ENCODE measurements around the gene GPR107. TPM values are rescaled to one million over a fixed set of nuclear protein-coding genes. Genes with fewer than 3 reads are reported as not detected.
A peak's percentile ranks its signal among the peaks of the same experiment; 100 is the strongest.

GPR107 gene
- total RNA-seq, 4 donors from 2014 or later, result 19.9 to 34.7 (median 30.8) TPM

DNA sequence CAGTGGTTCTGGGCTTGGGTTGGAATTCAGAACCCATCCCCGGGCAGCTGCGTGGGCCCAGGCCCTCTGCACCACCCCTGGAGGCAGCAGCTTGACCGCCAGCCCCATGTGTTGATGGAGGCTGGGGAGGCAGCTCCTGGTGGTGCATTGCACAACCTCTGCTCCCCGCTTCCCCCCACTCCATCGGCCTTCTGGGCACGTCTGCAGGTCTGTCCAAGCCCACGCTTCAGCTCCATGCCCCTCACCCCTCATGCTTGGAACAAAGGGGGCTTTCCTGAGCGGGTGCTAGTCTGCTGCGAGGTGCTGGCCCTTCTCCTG, 119.9 kb downstream of the GPR107 start:
- 30% methylated on average over 2 of the region's 9 CpGs for WGBS
- no peak for DNase-seq (ENCODE audit: extremely low spot score)
- Histone ChIP-seq H3K4me1 (peaks cover 9 to 68% (median 63%) of the 10 kb centered on the region in 4 donors), H3K27ac (replicated peaks in 1 of 4) (peak overlapping the region; percentile 91 to 97 (median 96)), H3K36me3 (no peaks in the 10 kb centered on the region), H3K9me3 (no peaks in the 10 kb centered on the region), H3K4me3 (peak overlapping the region; percentile 72 to 91 (median 76)), H3K27me3 (peaks cover 0 to 5% (median 0%) of the 10 kb centered on the region in 4 donors)
- intact Hi-C loops (cut with DNase I), result loop anchor here (5.0 kb wide), 2 partner anchors 44 to 64 kb away; no protein-coding TSS in a partner anchor
- TF ChIP-seq, protein P1, sequence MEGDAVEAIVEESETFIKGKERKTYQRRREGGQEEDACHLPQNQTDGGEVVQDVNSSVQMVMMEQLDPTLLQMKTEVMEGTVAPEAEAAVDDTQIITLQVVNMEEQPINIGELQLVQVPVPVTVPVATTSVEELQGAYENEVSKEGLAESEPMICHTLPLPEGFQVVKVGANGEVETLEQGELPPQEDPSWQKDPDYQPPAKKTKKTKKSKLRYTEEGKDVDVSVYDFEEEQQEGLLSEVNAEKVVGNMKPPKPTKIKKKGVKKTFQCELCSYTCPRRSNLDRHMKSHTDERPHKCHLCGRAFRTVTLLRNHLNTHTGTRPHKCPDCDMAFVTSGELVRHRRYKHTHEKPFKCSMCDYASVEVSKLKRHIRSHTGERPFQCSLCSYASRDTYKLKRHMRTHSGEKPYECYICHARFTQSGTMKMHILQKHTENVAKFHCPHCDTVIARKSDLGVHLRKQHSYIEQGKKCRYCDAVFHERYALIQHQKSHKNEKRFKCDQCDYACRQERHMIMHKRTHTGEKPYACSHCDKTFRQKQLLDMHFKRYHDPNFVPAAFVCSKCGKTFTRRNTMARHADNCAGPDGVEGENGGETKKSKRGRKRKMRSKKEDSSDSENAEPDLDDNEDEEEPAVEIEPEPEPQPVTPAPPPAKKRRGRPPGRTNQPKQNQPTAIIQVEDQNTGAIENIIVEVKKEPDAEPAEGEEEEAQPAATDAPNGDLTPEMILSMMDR (IDR thresholded peaks at IDR 0.05), result peak in 1 of 3 experiments; percentile 2
- no peak for TF ChIP-seq EP300 (IDR thresholded peaks at IDR 0.05)

DNA sequence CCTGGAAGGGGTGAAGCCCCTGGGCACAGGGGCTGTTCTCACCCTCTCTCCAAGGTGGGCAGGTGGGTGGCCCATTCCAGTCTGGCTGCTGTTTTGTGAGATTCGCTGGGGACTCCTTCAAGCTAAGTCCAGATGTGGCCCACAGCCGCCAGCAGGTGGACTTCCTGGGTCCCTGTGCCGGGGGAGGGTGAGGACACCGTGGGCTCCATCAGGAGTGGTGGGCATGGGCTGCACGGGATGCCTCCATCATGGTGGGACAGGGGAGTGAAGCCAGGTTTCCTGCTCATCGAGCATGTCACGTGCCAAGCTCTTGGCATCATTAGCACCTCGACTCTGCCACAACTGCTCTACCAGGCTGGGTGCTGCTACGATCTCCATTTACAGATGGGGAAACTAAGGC, 120.3 kb downstream of the GPR107 start:
- peak overlapping the region; percentile 91 to 97 (median 96) for H3K27ac ChIP-seq (replicated peaks in 1 of 4)
- H3K27me3 ChIP-seq, result peaks cover 0 to 5% (median 0%) of the 10 kb centered on the region in 4 donors
- intact Hi-C loops (cut with DNase I), result loop anchor here (5.0 kb wide), 2 partner anchors 43 to 63 kb away; no protein-coding TSS in a partner anchor
- H3K9me3 ChIP-seq, result no peaks in the 10 kb centered on the region
- no peaks in the 10 kb centered on the region for H3K36me3 ChIP-seq
- 71% methylated on average over 4 of the region's 9 CpGs for WGBS
- peak overlapping the region; percentile 72 to 91 (median 76) for H3K4me3 ChIP-seq
- TF ChIP-seq POLR2AphosphoS5 (IDR thresholded peaks at IDR 0.05) (peak in 1 of 2 donors; percentile 4), EP300 (IDR thresholded peaks at IDR 0.05) (no peak)
- DNase-seq (ENCODE audit: extremely low spot score), result no peak
- peaks cover 9 to 68% (median 65%) of the 10 kb centered on the region in 4 donors for H3K4me1 ChIP-seq

DNA sequence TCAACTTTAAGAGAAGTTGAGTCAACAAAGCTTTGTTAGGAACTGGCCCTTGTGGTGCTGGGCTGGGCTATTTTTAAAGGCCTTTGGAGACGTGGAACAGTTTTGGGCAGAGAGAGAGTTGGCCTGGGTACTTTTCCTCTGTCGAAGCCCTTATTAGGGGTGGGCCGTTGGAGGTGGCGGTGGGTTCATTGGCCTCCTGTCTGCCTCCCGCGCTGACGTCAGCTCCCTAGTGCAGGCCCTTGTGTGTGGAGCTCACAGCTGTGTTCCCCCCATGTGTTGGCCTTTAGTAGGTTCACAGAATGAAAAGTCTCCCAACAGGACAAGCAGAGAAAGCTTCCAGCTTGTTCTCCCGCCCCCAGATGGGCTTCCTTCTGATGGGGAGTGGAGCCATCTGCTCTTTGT, 121.2 kb downstream of the GPR107 start:
- 31% methylated on average over 6 of the region's 8 CpGs for WGBS
- Histone ChIP-seq H3K27ac (replicated peaks in 1 of 4) (peak overlapping the region; percentile 91 to 97 (median 96)), H3K4me1 (peaks cover 9 to 75% (median 68%) of the 10 kb centered on the region in 4 donors), H3K4me3 (peak overlapping the region in 1 of 4 donors; percentile 12), H3K9me3 (no peaks in the 10 kb centered on the region), H3K36me3 (no peaks in the 10 kb centered on the region), H3K27me3 (peaks cover 0 to 5% (median 0%) of the 10 kb centered on the region in 4 donors)
- intact Hi-C loops (cut with DNase I), result loop anchor here (5.0 kb wide), 2 partner anchors 42 to 62 kb away; no protein-coding TSS in a partner anchor
- TF ChIP-seq POLR2AphosphoS5 (IDR thresholded peaks at IDR 0.05), result peak; percentile 72 to 80
- TF ChIP-seq, protein P1 (IDR thresholded peaks at IDR 0.05), result no peak
- no peak for TF ChIP-seq EP300 (IDR thresholded peaks at IDR 0.05)
- no peak for TF ChIP-seq POLR2A (IDR thresholded peaks at IDR 0.05; ENCODE audit: low read depth)
- DNase-seq (ENCODE audit: extremely low spot score), result no peak

DNA sequence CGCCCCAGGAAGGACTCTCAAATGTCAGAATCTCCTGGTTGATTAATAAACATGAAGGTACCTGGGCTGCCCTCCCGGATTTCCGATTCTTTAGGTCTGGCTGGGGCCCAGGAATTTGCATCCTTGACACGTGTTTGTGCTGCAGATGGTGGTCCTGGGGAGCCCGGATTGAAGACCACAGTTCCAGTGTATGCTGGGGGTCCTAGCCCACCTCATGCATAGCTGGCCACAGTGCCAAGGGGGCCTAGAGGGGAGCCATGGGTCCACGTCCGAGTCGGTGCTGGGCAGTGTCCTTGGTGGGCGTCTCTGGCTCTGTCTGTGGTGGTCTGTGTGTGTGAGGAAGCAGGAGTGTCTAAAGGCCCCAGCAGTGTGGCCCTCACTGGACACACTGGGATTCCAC, 121.6 kb downstream of the GPR107 start:
- no peaks in the 10 kb centered on the region for H3K36me3 ChIP-seq
- peak overlapping the region in 1 of 4 donors; percentile 12 for H3K4me3 ChIP-seq
- H3K9me3 ChIP-seq, result no peaks in the 10 kb centered on the region
- no peak for TF ChIP-seq POLR2AphosphoS5 (IDR thresholded peaks at IDR 0.05)
- no peak for TF ChIP-seq EP300 (IDR thresholded peaks at IDR 0.05)
- TF ChIP-seq, protein P1 (IDR thresholded peaks at IDR 0.05), result no peak
- no peak for TF ChIP-seq POLR2A (IDR thresholded peaks at IDR 0.05; ENCODE audit: low read depth)
- H3K27ac ChIP-seq (replicated peaks in 1 of 4), result peak overlapping the region; percentile 91 to 97 (median 96)
- peaks cover 9 to 79% (median 69%) of the 10 kb centered on the region in 4 donors for H3K4me1 ChIP-seq
- DNase-seq (ENCODE audit: extremely low spot score), result no peak
- peaks cover 0 to 5% (median 0%) of the 10 kb centered on the region in 4 donors for H3K27me3 ChIP-seq
- intact Hi-C loops (cut with DNase I), result no loop called here
- WGBS, result 64% methylated on average over 9 of the region's 9 CpGs

DNA sequence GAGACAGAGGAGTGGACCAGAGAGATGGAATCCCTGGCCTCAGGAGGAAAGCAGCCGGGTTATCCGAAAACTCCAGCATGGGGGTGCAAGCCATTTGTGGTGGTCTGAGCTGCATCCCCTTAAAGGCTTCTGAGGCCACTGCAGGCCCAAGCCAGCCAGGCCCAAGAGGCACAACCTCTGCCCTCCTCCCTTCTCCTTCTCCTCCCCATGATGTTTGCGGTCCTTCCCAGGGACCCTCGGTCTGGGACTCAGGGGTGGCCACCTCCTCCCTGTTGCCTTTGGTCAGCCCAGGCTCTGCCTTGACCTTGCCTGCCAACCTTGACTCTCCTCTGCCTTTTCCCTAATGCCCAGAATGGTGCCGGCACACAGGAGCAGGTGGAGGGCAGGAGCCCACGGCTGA, 123.1 kb downstream of the GPR107 start:
- Histone ChIP-seq H3K27ac (replicated peaks in 1 of 4) (peak overlapping the region; percentile 91 to 97 (median 96)), H3K36me3 (no peaks in the 10 kb centered on the region), H3K4me1 (peaks cover 9 to 88% (median 77%) of the 10 kb centered on the region in 4 donors), H3K4me3 (no peak overlapping the region), H3K9me3 (no peaks in the 10 kb centered on the region), H3K27me3 (peaks cover 0 to 3% (median 0%) of the 10 kb centered on the region in 4 donors)
- DNase-seq (ENCODE audit: extremely low spot score), result no peak
- TF ChIP-seq POLR2A (IDR thresholded peaks at IDR 0.05; ENCODE audit: low read depth), result no peak
- TF ChIP-seq, protein P1 (IDR thresholded peaks at IDR 0.05), result no peak
- TF ChIP-seq POLR2AphosphoS5 (IDR thresholded peaks at IDR 0.05), result no peak
- no peak for TF ChIP-seq EP300 (IDR thresholded peaks at IDR 0.05)
- intact Hi-C loops (cut with DNase I), result no loop called here
- WGBS, result 80% methylated on average over 1 of the region's 6 CpGs

Data from esophagus muscularis mucosa (tissue), 4 donors.